HG02588 (cell line): Measurements from ENCODE around the gene NUAK1.

Experiments used
- ATAC-seq: cut with Tn5 transposase; IDR thresholded peaks from one replicate; pipeline ENCODE4 v1.9.1; 2021; ENCODE audit warnings: mild to moderate bottlenecking, moderate library complexity; ENCODE audit not compliant: unreplicated experiment

Gene NUAK1

DNA sequence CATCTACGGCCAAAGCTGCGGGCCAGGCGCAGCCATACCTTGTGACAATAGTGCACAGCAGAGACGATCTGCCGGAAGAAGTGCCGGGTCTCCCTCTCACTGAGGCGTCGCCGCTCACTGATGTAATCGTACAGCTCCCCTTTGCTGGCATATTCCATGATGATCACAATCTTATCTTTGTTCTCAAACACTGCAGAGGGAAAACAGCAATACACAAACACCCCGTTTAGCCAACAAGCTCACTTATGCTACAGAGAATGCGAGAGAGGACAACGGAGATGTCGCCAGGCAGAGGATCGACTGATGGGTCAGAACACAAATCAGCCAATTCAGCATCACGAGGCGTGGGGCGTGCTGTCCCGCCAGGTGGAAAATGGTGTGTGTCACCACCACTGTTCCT is 52.1 kb downstream of the NUAK1 start:
- no peak for ATAC-seq

GRCh38 chr12:106085213-106085612 is 53.5 kb downstream of the NUAK1 start:
- ATAC-seq = no peak

DNA sequence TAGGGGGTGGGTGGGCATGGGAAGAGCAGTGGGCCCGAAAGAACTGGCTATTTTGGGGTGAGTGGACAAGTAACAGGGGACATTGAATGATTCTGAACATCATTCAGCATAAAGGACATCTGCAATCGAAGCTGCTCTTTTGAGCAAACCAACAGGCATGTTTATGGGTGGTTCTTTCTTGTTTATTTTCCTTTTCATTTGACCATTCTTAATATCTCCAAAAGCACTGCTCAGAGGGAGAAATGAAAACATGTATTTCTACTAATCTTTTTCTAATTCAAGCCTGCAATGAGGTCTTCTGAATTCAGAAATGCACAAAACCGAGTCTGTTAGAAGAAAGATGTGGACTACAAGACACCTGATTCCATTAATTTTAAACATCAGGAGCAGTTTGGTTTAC is 54.0 kb downstream of the NUAK1 start:
- ATAC-seq = no peak

DNA sequence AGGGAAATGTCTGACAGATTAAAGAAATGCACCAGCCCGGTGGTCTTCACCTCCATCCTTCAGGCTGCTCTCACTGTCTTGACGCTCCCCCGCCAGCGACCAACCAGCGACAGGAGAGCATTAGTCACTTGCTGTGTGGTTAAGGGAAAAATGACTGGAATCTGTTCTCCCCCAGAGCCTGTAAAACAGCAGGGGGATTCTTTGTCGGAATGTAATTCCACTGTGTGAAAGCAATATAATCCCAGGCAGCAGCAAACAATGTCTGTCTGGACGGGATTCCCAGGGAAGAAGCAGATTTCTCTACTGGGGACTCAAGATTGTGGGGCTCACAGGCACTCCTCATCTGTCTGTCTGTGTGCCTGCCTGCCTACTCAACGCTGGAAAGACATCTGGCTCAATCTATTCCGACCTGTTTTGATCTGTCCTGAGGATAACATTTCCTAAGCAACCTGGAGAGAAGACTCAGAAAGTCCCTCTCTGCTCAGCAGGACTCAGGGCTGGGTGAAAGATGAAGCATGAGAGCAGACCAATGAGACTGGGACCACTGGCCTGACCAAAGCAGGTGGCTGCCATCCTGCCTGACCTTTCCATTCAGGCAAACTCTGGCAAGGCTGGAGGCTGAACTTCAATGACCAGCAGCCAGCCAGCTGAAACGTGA is 54.6 kb downstream of the NUAK1 start:
- ATAC-seq = no peak

DNA sequence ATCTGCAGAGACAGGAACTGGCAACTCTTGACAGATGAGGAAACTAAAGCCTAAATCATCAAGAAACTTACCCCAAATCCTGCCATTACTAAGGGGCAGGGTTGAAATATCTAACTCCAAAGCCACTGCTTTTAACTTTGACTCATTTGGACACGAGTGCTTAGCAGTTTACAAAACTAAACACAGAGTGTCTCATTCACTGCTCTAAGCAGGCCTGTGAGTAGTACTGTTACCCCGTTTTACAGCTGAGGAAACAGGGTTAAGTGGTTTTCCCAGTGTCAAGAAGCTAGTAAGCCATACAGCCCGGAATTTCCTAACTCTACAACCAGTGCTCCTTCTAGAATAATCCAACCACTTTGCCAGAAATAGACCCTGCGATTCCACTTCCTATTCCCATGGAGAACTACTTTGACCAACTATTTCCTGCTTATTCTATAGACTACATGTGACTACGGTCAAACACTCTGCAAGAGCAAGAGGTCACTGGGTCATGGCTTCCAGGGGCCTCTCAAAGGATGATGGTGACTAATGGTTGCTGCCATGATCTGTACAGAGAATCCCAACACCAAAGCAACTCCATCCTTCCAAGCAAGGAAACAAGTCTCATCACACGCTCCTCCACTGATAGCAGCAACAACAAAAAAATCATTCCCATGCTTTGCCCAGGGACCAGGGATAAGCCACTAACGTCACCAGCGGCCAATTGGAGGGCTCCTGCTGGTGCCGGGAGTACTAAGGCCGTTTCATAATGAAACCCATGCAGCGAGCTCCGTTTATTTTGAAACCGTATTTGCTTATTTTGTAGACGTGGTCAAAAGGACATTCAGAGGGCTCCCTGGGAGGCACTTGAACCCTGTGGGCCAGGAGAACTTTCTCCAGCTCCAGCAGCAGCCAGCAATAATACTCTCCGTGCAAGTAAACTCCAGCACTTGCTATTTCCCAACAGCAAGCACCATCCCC is 56.3 kb downstream of the NUAK1 start:
- no peak for ATAC-seq

- no peak for ATAC-seq
Observed at GRCh38 chr12:106081606-106082005, 57.1 kb downstream of the NUAK1 start.

- ATAC-seq = no peak
Observed at GRCh38 chr12:106080791-106081170, 58.0 kb downstream of the NUAK1 start.

GRCh38 chr12:106080041-106080790 is 58.5 kb downstream of the NUAK1 start:
- no peak for ATAC-seq

GRCh38 chr12:106079148-106079738 is 59.5 kb downstream of the NUAK1 start:
- no peak for ATAC-seq

- no peak for ATAC-seq
Observed at GRCh38 chr12:106078358-106079010, 60.3 kb downstream of the NUAK1 start.

GRCh38 chr12:106074706-106075392 is 63.9 kb downstream of the NUAK1 start:
- no peak for ATAC-seq

GRCh38 chr12:106074361-106074705 is 64.4 kb downstream of the NUAK1 start:
- ATAC-seq = no peak

DNA sequence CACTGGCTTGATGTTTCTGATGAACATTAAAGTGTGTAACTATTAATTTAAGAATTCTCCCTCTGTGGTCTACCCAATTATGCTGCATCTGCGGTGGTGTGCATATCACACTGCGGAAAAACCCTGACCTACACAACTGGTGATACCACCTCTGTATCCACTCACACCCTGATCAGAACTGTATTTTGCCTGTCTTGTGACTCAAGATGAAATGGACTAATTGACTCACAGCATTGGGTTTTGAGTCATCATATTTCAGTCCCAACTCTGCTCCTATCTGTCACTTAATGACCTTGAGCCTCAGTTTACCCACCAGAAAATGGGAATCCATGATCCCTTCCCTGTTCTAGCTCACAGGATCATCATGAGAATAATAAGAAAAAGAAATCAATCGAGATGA is 65.6 kb downstream of the NUAK1 start:
- ATAC-seq = no peak

DNA sequence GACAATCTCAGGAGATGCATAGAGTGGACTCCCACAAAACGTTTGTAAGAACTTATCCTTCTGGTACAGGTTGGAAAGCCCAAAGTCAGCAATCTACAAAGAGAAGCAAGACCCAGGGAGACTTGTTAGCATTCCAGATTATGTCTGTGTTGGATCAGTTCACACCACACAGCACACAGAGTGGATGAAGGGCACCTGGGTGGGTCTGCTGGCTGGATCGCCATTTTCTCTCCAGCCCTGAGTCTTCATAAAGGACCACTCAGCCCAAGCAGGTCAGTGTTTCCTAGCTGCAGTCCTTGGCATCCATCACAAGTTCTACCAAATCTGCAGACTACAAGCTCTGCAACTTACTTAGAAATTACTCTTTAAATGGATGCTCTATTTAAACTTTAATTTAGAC is 66.0 kb downstream of the NUAK1 start:
- ATAC-seq = no peak

GRCh38 chr12:106071686-106072085 is 67.1 kb downstream of the NUAK1 start:
- no peak for ATAC-seq

- ATAC-seq = no peak
Observed at GRCh38 chr12:106070611-106071010, 68.1 kb downstream of the NUAK1 start.

DNA sequence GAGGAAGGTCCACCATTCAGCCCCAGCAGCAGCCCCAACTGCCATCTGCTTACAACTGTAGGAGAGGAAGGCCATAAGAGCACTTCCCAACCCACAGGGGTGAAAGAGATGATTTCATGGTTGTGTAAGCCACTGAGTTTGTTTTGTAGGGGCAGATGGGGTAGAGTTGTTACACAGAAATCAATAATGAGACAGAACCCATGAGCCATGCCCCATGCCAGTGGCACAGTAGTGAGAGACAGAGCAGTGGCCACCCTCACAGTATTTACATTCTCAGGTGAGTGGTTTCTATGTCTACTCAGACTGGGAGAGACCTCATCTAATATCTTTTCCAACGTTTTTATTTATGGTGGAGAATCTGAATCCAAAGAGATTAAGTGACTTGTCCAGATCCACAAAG is 68.6 kb downstream of the NUAK1 start:
- no peak for ATAC-seq

DNA sequence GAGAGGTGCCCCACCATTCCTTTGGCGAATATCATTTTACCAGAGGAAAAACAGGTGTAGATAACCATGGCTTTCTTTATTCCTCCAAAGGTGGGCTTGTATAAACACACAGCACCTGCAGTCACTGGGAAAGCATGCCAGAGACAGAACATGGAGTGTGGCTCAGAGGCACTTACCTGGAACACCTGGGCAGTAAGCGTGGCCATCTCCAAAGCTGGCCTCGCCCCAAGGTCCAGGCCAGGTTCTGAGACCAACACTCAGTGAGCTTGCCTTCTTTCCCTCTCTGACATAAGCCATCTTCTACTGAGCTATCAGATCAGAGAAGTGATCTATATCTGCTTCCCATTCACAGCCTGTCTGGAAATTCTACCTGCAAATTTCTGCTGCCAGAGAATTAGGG is 70.5 kb downstream of the NUAK1 start:
- ATAC-seq = no peak

GRCh38 chr12:106067606-106068205 is 71.0 kb downstream of the NUAK1 start:
- ATAC-seq = no peak
